Caco-2 (cell line): ENCODE data around the gene IP6K3. TPM values are rescaled to one million over a fixed set of nuclear protein-coding genes. Genes with fewer than 3 reads are reported as not detected.
A peak's percentile ranks its signal among the peaks of the same experiment; 100 is the strongest.

Experiments
- BruUV-seq: library from RNA; stranded (reverse); fragments of 400-500 nt; replicated peaks from 2 replicates; lab custom pipeline; 2021; lab: Mats Ljungman, UMichigan
- CTCF ChIA-PET: fragments of 300-600 bp; sonication (Branson Sonifier 250); formaldehyde crosslinking; loops from one replicate; lab custom pipeline; 2022; ENCODE audit warnings: antibody characterized with exemption; lab: Charles Lee
- POLR2A ChIA-PET: fragments of 300-600 bp; sonication (Branson Sonifier 250); formaldehyde crosslinking; loops from one replicate; lab custom pipeline; 2022; ENCODE audit warnings: antibody characterized with exemption; lab: Charles Lee
- DNase-seq, 2 experiments: peaks; one replicate each; pipeline versions ENCODE4 v3.0.0 to v3.0.0-alpha.2; 2020 to 2022
- H3K27me3 ChIP-seq: replicated peaks from 2 replicates; pipeline ENCODE4 v1.6.0; 2011; ENCODE audit warnings: low read length; ENCODE audit not compliant: control insufficient read depth, insufficient read depth
- H3K36me3 ChIP-seq: 2 replicates; pipeline ENCODE4 v1.5.1; 2011; ENCODE audit warnings: low read length; ENCODE audit not compliant: control insufficient read depth, insufficient read depth
- H3K4me1 ChIP-seq: fragments of 250-450 bp; sonication (Bioruptor Pico); 2 replicates; pipeline ENCODE4 v1.5.1; 2020; ENCODE audit warnings: mild to moderate bottlenecking
- H3K4me3 ChIP-seq: 2 replicates; pipeline ENCODE4 v1.5.1; 2011; ENCODE audit warnings: low read depth, mild to moderate bottlenecking, control low read depth, low read length
- H3K9me3 ChIP-seq: fragments of 250-450 bp; sonication (Bioruptor Pico); 2 replicates; pipeline ENCODE4 v1.5.1; 2020; ENCODE audit warnings: mild to moderate bottlenecking, moderate library complexity
- H3K27ac Mint-ChIP-seq: one replicate; pipeline ENCODE4 v1.8.0; 2022; ENCODE audit warnings: mixed read lengths; ENCODE audit not compliant: unreplicated experiment
- H3K27me3 Mint-ChIP-seq: one replicate; pipeline ENCODE4 v1.8.0; 2022; ENCODE audit warnings: mixed read lengths; ENCODE audit not compliant: insufficient read depth, unreplicated experiment
- H3K36me3 Mint-ChIP-seq: one replicate; pipeline ENCODE4 v1.8.0; 2022; ENCODE audit warnings: mild to moderate bottlenecking, mixed read lengths; ENCODE audit not compliant: insufficient read depth, unreplicated experiment
- H3K4me1 Mint-ChIP-seq: one replicate; pipeline ENCODE4 v1.8.0; 2022; ENCODE audit warnings: low read depth, mixed read lengths; ENCODE audit not compliant: unreplicated experiment
- H3K4me3 Mint-ChIP-seq: one replicate; pipeline ENCODE4 v1.8.0; 2022; ENCODE audit warnings: mild to moderate bottlenecking, moderate library complexity, mixed read lengths; ENCODE audit not compliant: unreplicated experiment
- H3K9me3 Mint-ChIP-seq: one replicate; pipeline ENCODE4 v1.8.0; 2022; ENCODE audit warnings: mixed read lengths; ENCODE audit not compliant: unreplicated experiment
- CTCF ChIP-seq, 2 experiments: fragments of 200-600 bp in 1 of 2; IDR thresholded peaks; 1 replicate in 1 of 2; 2 replicates in 1 of 2; pipeline versions ENCODE4 v1.5.1 to v1.8.0; 2011 to 2022; ENCODE audit warnings: antibody characterized with exemption in 1 of 2, control low read depth in 1 of 2, inconsistent platforms in 1 of 2, low read depth in 1 of 2, low read length in 1 of 2, mild to moderate bottlenecking in 1 of 2, moderate library complexity in 1 of 2; ENCODE audit not compliant: insufficient read depth in 1 of 2, severe bottlenecking in 1 of 2, unreplicated experiment in 1 of 2
- intact Hi-C: fragments of 100-400 bp; cut with micrococcal nuclease; formaldehyde crosslinking; loops from one replicate; pipeline ENCODE4 v1.10.0; 2022; ENCODE audit not compliant: unreplicated experiment
- total RNA-seq: library from RNA; stranded (reverse); gene quantifications from 2 replicates; pipeline ENCODE4 v1.2.3, GENCODE V29; 2022

Gene IP6K3
- total RNA-seq, 1 experiment from 2014 or later: 0.45 TPM

- Mint-ChIP-seq H3K9me3 (no peaks in the 10 kb centered on the region), H3K4me3 (peak overlapping the region; percentile 95), H3K36me3 (peaks cover 15% of the 10 kb centered on the region), H3K27ac (peak overlapping the region; percentile 95), H3K27me3 (no peaks in the 10 kb centered on the region), H3K4me1 (peaks cover 2% of the 10 kb centered on the region)
- TF ChIP-seq CTCF (IDR thresholded peaks at IDR 0.05; ENCODE audit: insufficient read depth in 1 of 2, low read depth in 1 of 2, low read length in 1 of 2, severe bottlenecking in 1 of 2, unreplicated experiment in 1 of 2): no peak
- Histone ChIP-seq H3K27me3 (no peaks in the 10 kb centered on the region), H3K4me3 (peak overlapping the region; percentile 78), H3K4me1 (peaks cover 12% of the 10 kb centered on the region; the same call in 1 of the 2 replicates), H3K36me3 (no peaks in the 10 kb centered on the region), H3K9me3 (no peaks in the 10 kb centered on the region)
- POLR2A ChIA-PET: no interaction called here
- intact Hi-C loops: no loop called here
- CTCF ChIA-PET: interaction anchor here (0.6 to 1.3 kb wide), 2 partner anchors 76 to 539 kb away, joined by 3 to 8 read pairs; partner anchors contain the start of gene UQCC2
- DNase-seq: peak in 1 of 2 experiments; percentile 31
- BruUV-seq: TSS peak; percentile 55
Measured at GRCh38 chr6:33787346-33787953, 40.7 kb upstream of the IP6K3 start.

DNA sequence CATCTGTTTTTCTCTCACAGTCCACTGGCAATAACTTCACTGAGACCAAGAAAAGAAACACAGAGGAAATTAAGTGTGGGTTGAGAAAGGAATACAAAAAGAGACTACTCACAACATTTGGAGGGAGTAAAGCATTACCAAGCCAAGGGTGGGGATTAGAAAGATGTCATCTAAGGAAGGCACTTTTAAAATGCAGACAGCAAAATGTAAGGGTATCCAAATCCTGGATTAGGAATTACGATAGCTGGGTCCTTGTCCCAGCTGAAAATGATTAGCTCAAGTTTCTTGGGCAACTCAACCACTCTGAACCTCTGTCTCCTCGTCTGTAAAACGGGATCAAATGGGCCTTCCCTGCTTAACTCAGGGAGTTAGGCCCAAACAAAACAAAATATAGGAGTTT, 40.0 kb upstream of the IP6K3 start:
- Histone ChIP-seq H3K4me1 (peaks cover 14% of the 10 kb centered on the region; the same call in 1 of the 2 replicates), H3K4me3 (no peak overlapping the region), H3K9me3 (no peaks in the 10 kb centered on the region), H3K27me3 (no peaks in the 10 kb centered on the region), H3K36me3 (no peaks in the 10 kb centered on the region; the same call in 1 of the 2 replicates)
- Mint-ChIP-seq H3K27me3 (no peaks in the 10 kb centered on the region), H3K4me1 (peaks cover 7% of the 10 kb centered on the region), H3K36me3 (peaks cover 19% of the 10 kb centered on the region), H3K4me3 (no peak overlapping the region), H3K27ac (no peak overlapping the region), H3K9me3 (no peaks in the 10 kb centered on the region)
- TF ChIP-seq CTCF (IDR thresholded peaks at IDR 0.05; ENCODE audit: insufficient read depth in 1 of 2, low read depth in 1 of 2, low read length in 1 of 2, severe bottlenecking in 1 of 2, unreplicated experiment in 1 of 2): no peak
- no TSS peak for BruUV-seq
- CTCF ChIA-PET: interaction anchor here (0.6 kb wide), 1 partner anchor 538 kb away, joined by 3 read pairs; no protein-coding TSS in a partner anchor
- no peak for DNase-seq
- POLR2A ChIA-PET: no interaction called here
- intact Hi-C loops: no loop called here

GRCh38 chr6:33785778-33786177, 39.1 kb upstream of the IP6K3 start:
- Histone ChIP-seq H3K27me3 (no peaks in the 10 kb centered on the region), H3K4me1 (peaks cover 17% of the 10 kb centered on the region; the same call in 1 of the 2 replicates), H3K9me3 (no peaks in the 10 kb centered on the region), H3K4me3 (no peak overlapping the region), H3K36me3 (no peaks in the 10 kb centered on the region; the same call in 1 of the 2 replicates)
- Mint-ChIP-seq H3K36me3 (peaks cover 24% of the 10 kb centered on the region), H3K9me3 (no peaks in the 10 kb centered on the region), H3K27me3 (no peaks in the 10 kb centered on the region), H3K27ac (no peak overlapping the region), H3K4me3 (no peak overlapping the region), H3K4me1 (peaks cover 7% of the 10 kb centered on the region)
- no peak for DNase-seq
- TF ChIP-seq CTCF (IDR thresholded peaks at IDR 0.05; ENCODE audit: insufficient read depth in 1 of 2, low read depth in 1 of 2, low read length in 1 of 2, severe bottlenecking in 1 of 2, unreplicated experiment in 1 of 2): no peak
- CTCF ChIA-PET: no interaction called here
- no TSS peak for BruUV-seq
- intact Hi-C loops: no loop called here
- POLR2A ChIA-PET: interaction anchor here (0.7 kb wide), 1 partner anchor 277 kb away, joined by 3 read pairs; no protein-coding TSS in a partner anchor
